HepG2 (cell line): Measurements from ENCODE around the gene NAV2. TPM values are rescaled to one million over a fixed set of nuclear protein-coding genes. Genes with fewer than 3 reads are reported as not detected.

Experiments
- ADNP ChIP-seq: sonication (generic); formaldehyde crosslinking; IDR thresholded peaks from 2 replicates; pipeline ENCODE4 v1.4.0; 2020; ENCODE audit warnings: missing genetic modification reagents
- HOXD1 ChIP-seq: sonication (generic); formaldehyde crosslinking; IDR thresholded peaks from 2 replicates; pipeline ENCODE4 v1.5.0; 2020; ENCODE audit warnings: missing genetic modification reagents
- SMYD3 ChIP-seq: sonication (generic); formaldehyde crosslinking; IDR thresholded peaks from 2 replicates; pipeline ENCODE4 v1.8.1; 2023; ENCODE audit warnings: mild to moderate bottlenecking, missing genetic modification reagents
- SNAPC2 ChIP-seq: sonication (generic); formaldehyde crosslinking; IDR thresholded peaks from 2 replicates; pipeline ENCODE4 v1.8.1; 2022; ENCODE audit warnings: mild to moderate bottlenecking, missing genetic modification reagents
- TAF1 ChIP-seq: sonication (generic); formaldehyde crosslinking; IDR thresholded peaks from 2 replicates; pipeline ENCODE4 v1.4.0; 2020; ENCODE audit warnings: missing genetic modification reagents
- TBX2 ChIP-seq: sonication (generic); formaldehyde crosslinking; IDR thresholded peaks from 2 replicates; pipeline ENCODE4 v1.5.0; 2020; ENCODE audit warnings: missing genetic modification reagents, mild to moderate bottlenecking, borderline replicate concordance
- ZIK1 ChIP-seq: sonication (generic); formaldehyde crosslinking; IDR thresholded peaks from 2 replicates; pipeline ENCODE4 v1.5.0; 2020; ENCODE audit warnings: mild to moderate bottlenecking, low read depth, missing genetic modification reagents, borderline replicate concordance
- ZNF510 ChIP-seq: sonication (generic); formaldehyde crosslinking; IDR thresholded peaks from 2 replicates; pipeline ENCODE4 v1.4.0; 2020; ENCODE audit warnings: low read depth, mild to moderate bottlenecking, missing genetic modification reagents
- ZNF724P ChIP-seq: sonication (generic); formaldehyde crosslinking; IDR thresholded peaks from 2 replicates; pipeline ENCODE4 v1.8.0; 2022; ENCODE audit warnings: missing genetic modification reagents, borderline replicate concordance
- polyA plus RNA-seq, 8 experiments: library from polyadenylated mRNA; depleted of rRNA in 3 of 8; stranded (reverse) in 7 of 8; unstranded in 1 of 8; fragments of >200 nt; fragmentation: Illumina TruSeq in 4 of 8; extraction: Trizol in 4 of 8; gene quantifications; 2 replicates each; pipeline versions ENCODE4 v1.2.1 to v1.2.3, GENCODE V29; 2011 to 2016; ENCODE audit warnings: low read depth in 4 of 8, missing spikeins in 1 of 8, mixed read lengths in 1 of 8; ENCODE audit not compliant: insufficient read depth in 1 of 8
- total RNA-seq, 5 experiments: library from RNA; depleted of rRNA; stranded (reverse); fragments of >200 nt; fragmentation: Illumina TruSeq; extraction: Trizol; gene quantifications; 2 replicates each; pipeline ENCODE4 v1.2.3, GENCODE V29; 2016; ENCODE audit warnings: low read depth in 1 of 5
- TF ChIP-seq, protein P1 (sequence below): sonication (generic); formaldehyde crosslinking; conservative IDR thresholded peaks from 2 replicates; pipeline ENCODE4 v1.4.0; 2020; ENCODE audit warnings: missing genetic modification reagents
- TF ChIP-seq, protein P2 (sequence below): sonication (generic); formaldehyde crosslinking; IDR thresholded peaks from 2 replicates; pipeline ENCODE4 v1.8.1; 2023; ENCODE audit warnings: mild to moderate bottlenecking, missing genetic modification reagents, borderline replicate concordance
- TF ChIP-seq, protein P3 (sequence below): sonication (generic); formaldehyde crosslinking; IDR thresholded peaks from 2 replicates; pipeline ENCODE4 v1.5.1; 2020; ENCODE audit warnings: mild to moderate bottlenecking, missing genetic modification reagents
- TF ChIP-seq, protein P4 (sequence below), 2 experiments: IDR thresholded peaks; 2 replicates each; pipeline ENCODE4 v1.6.1; 2011 to 2012; ENCODE audit warnings: low read length in 2 of 2, borderline replicate concordance in 1 of 2, low read depth in 1 of 2, mild to moderate bottlenecking in 1 of 2, moderate library complexity in 1 of 2

Gene NAV2
- total and polyA plus RNA-seq, 2 of the 13 experiments (the other 11 are each of a cell fraction or from before 2014, with no cell fraction given) = 9.3 to 34.6 TPM

DNA sequence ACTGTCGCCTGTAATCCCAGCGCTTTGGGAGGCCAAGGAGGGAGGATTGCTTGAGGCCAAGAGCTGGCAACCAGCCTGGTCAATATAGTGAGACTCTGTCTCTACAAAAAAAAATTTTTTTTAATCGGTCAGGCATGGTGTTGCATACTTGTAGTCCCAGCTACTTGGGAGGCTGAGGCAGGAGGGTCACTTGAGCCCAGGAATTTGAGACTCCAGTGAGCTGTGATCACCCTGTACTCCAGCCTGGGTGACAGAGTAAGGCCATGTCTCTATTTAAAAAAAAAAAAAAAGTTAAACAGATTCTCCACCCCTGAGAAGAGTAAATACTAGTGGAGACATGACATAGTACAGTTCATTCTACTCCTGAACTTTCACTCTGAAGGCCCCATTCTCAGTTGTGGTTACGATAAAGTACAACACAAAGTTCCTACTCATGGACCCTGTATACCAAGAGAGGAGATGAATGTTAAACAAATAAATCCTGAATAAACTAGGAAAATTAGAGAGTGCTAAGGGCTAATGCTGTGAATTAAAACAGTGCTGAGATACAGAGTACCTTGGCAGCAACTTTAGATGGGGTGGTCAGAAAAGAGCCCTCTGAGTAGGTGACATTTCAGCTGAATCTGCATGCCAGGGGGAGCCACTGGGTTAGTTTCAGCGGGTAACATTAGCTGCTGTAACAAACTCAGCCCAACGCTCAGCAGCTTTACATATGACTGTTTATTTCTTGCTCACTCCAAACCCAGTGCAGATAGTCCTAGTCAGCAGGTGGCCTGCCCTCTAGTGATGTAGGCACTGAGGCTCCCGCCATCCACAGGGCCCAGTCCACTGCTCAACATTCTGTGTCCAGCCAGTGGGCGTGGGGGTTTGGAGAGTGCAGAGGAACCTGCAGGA lies 372.5 kb downstream of the NAV2 start (continued):
- TF ChIP-seq, protein P1, sequence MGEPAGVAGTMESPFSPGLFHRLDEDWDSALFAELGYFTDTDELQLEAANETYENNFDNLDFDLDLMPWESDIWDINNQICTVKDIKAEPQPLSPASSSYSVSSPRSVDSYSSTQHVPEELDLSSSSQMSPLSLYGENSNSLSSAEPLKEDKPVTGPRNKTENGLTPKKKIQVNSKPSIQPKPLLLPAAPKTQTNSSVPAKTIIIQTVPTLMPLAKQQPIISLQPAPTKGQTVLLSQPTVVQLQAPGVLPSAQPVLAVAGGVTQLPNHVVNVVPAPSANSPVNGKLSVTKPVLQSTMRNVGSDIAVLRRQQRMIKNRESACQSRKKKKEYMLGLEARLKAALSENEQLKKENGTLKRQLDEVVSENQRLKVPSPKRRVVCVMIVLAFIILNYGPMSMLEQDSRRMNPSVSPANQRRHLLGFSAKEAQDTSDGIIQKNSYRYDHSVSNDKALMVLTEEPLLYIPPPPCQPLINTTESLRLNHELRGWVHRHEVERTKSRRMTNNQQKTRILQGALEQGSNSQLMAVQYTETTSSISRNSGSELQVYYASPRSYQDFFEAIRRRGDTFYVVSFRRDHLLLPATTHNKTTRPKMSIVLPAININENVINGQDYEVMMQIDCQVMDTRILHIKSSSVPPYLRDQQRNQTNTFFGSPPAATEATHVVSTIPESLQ = no peak
- TF ChIP-seq ZNF510 (CRISPR knock-in tag) = no peak
- TF ChIP-seq ZIK1 (CRISPR knock-in tag) = no peak
- no peak for TF ChIP-seq TAF1 (CRISPR knock-in tag)
- peak; percentile 55; the same call in 1 of the 2 replicates for TF ChIP-seq TBX2 (CRISPR knock-in tag)
- peak; percentile 47; the same call in 1 of the 2 replicates for TF ChIP-seq SMYD3 (CRISPR knock-in tag)
- TF ChIP-seq, protein P2, sequence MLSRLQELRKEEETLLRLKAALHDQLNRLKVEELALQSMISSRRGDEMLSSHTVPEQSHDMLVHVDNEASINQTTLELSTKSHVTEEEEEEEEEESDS = no peak
- TF ChIP-seq, protein P3, sequence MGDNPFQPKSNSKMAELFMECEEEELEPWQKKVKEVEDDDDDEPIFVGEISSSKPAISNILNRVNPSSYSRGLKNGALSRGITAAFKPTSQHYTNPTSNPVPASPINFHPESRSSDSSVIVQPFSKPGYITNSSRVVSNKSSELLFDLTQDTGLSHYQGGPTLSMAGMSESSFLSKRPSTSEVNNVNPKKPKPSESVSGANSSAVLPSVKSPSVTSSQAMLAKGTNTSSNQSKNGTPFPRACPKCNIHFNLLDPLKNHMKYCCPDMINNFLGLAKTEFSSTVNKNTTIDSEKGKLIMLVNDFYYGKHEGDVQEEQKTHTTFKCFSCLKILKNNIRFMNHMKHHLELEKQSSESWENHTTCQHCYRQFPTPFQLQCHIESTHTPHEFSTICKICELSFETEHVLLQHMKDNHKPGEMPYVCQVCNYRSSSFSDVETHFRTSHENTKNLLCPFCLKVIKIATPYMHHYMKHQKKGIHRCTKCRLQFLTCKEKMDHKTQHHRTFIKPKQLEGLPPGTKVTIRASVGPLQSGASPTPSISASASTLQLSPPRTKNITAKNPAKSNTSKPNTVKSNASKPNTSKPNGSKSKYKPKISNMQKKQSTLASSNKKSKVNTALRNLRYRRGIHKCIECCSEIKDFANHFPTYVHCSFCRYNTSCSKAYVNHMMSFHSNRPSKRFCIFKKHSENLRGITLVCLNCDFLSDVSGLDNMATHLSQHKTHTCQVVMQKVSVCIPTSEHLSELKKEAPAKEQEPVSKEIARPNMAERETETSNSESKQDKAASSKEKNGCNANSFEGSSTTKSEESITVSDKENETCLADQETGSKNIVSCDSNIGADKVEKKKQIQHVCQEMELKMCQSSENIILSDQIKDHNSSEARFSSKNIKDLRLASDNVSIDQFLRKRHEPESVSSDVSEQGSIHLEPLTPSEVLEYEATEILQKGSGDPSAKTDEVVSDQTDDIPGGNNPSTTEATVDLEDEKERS (CRISPR knock-in tag) = no peak
- peak; percentile 62; the same call in 1 of the 2 replicates for TF ChIP-seq SNAPC2 (CRISPR knock-in tag)
- TF ChIP-seq, protein P4, sequence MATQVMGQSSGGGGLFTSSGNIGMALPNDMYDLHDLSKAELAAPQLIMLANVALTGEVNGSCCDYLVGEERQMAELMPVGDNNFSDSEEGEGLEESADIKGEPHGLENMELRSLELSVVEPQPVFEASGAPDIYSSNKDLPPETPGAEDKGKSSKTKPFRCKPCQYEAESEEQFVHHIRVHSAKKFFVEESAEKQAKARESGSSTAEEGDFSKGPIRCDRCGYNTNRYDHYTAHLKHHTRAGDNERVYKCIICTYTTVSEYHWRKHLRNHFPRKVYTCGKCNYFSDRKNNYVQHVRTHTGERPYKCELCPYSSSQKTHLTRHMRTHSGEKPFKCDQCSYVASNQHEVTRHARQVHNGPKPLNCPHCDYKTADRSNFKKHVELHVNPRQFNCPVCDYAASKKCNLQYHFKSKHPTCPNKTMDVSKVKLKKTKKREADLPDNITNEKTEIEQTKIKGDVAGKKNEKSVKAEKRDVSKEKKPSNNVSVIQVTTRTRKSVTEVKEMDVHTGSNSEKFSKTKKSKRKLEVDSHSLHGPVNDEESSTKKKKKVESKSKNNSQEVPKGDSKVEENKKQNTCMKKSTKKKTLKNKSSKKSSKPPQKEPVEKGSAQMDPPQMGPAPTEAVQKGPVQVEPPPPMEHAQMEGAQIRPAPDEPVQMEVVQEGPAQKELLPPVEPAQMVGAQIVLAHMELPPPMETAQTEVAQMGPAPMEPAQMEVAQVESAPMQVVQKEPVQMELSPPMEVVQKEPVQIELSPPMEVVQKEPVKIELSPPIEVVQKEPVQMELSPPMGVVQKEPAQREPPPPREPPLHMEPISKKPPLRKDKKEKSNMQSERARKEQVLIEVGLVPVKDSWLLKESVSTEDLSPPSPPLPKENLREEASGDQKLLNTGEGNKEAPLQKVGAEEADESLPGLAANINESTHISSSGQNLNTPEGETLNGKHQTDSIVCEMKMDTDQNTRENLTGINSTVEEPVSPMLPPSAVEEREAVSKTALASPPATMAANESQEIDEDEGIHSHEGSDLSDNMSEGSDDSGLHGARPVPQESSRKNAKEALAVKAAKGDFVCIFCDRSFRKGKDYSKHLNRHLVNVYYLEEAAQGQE (IDR thresholded peaks at IDR 0.05; ENCODE audit: borderline replicate concordance in 1 of 2, low read depth in 1 of 2, low read length in 2 of 2) = no peak
- TF ChIP-seq HOXD1 (CRISPR knock-in tag) = no peak
- no peak for TF ChIP-seq ZNF724P (CRISPR knock-in tag)
- no peak for TF ChIP-seq ADNP (CRISPR knock-in tag)
